GM18873 (cell line): ENCODE measurements around the gene BMAL2.

Experiments used
- ATAC-seq: cut with Tn5 transposase; IDR thresholded peaks from one replicate; pipeline ENCODE4 v1.9.1; 2021; ENCODE audit warnings: mild to moderate bottlenecking, moderate library complexity, moderate number of reproducible peaks; ENCODE audit not compliant: unreplicated experiment, low FRiP score

Gene BMAL2

GRCh38 chr12:27319848-27320247 lies 12.8 kb upstream of the BMAL2 start:
- no peak for ATAC-seq

GRCh38 chr12:27324530-27324929 lies 8.1 kb upstream of the BMAL2 start:
- no peak for ATAC-seq

GRCh38 chr12:27330846-27331245 lies 1.8 kb upstream of the BMAL2 start:
- no peak for ATAC-seq

GRCh38 chr12:27331291-27331926 lies 1.2 kb upstream of the BMAL2 start:
- peak; percentile 59 for ATAC-seq

GRCh38 chr12:27331927-27332324 lies 710 bp upstream of the BMAL2 start:
- no peak for ATAC-seq

- ATAC-seq, result no peak
These were observed 276 bp upstream of the BMAL2 start for GRCh38 chr12:27332407-27332713.

GRCh38 chr12:27333403-27334009 lies 870 bp downstream of the BMAL2 start:
- no peak for ATAC-seq

- no peak for ATAC-seq
These were observed 1.5 kb downstream of the BMAL2 start for GRCh38 chr12:27334042-27334720.

- no peak for ATAC-seq
These were observed 2.1 kb downstream of the BMAL2 start for GRCh38 chr12:27334721-27335082.

- no peak for ATAC-seq
These were observed 3.0 kb downstream of the BMAL2 start for GRCh38 chr12:27335364-27336281.

- no peak for ATAC-seq
These were observed 3.6 kb downstream of the BMAL2 start for GRCh38 chr12:27336282-27336653.

- ATAC-seq, result no peak
These were observed 4.7 kb downstream of the BMAL2 start for GRCh38 chr12:27337376-27337775.

- ATAC-seq, result no peak
These were observed 5.8 kb downstream of the BMAL2 start for GRCh38 chr12:27338473-27338872.

GRCh38 chr12:27340971-27341370 lies 8.3 kb downstream of the BMAL2 start:
- no peak for ATAC-seq

GRCh38 chr12:27342536-27342935 lies 9.9 kb downstream of the BMAL2 start:
- no peak for ATAC-seq

GRCh38 chr12:27343255-27344000 lies 10.8 kb downstream of the BMAL2 start:
- no peak for ATAC-seq

- ATAC-seq, result no peak
These were observed 11.6 kb downstream of the BMAL2 start for GRCh38 chr12:27344246-27344645.

GRCh38 chr12:27344760-27345159 lies 12.1 kb downstream of the BMAL2 start:
- ATAC-seq, result no peak

- no peak for ATAC-seq
These were observed 12.7 kb downstream of the BMAL2 start for GRCh38 chr12:27345376-27345775.

- no peak for ATAC-seq
These were observed 15.1 kb downstream of the BMAL2 start for GRCh38 chr12:27347779-27348178.
